ENCODE measurements around the gene TRAFD1.

TRAFD1 gene

GRCh38 chr12:112198120-112198733 is 72.9 kb downstream of the TRAFD1 start:
- peak in 25 of 51 donors; percentile 5 to 73 (median 37) for DNase-seq

- DNase-seq = no peak
These were observed 73.8 kb downstream of the TRAFD1 start for GRCh38 chr12:112199136-112199535.

Data from hypothalamus (tissue), 51 donors.